ENCODE data around the gene LRRC49.
"Not testable (repeated sequence)": the region's sequence is repeated elsewhere in the genome, so short reads cannot be mapped to it uniquely, and the experiment has no call there.

The LRRC49 gene

GRCh38 chr15:70867911-70868467 is 24.6 kb upstream of the LRRC49 start:
- no peak for DNase-seq

GRCh38 chr15:70869346-70869745 is 23.3 kb upstream of the LRRC49 start:
- no peak for DNase-seq

GRCh38 chr15:70870051-70870450 is 22.6 kb upstream of the LRRC49 start:
- DNase-seq, result no peak

GRCh38 chr15:70871490-70871889 is 21.1 kb upstream of the LRRC49 start:
- DNase-seq, result not testable (repeated sequence)

- DNase-seq, result no peak
Measured at GRCh38 chr15:70873232-70874054, 19.2 kb upstream of the LRRC49 start.

- DNase-seq, result peak in 1 of 2 experiments; percentile 1
Measured at GRCh38 chr15:70875001-70875782, 17.4 kb upstream of the LRRC49 start.

- DNase-seq, result no peak
Measured at GRCh38 chr15:70876011-70876410, 16.6 kb upstream of the LRRC49 start.

GRCh38 chr15:70876683-70877082 is 15.9 kb upstream of the LRRC49 start:
- DNase-seq, result no peak

- no peak for DNase-seq
Measured at GRCh38 chr15:70879401-70879800, 13.2 kb upstream of the LRRC49 start.

- DNase-seq, result no peak
Measured at GRCh38 chr15:70880781-70881180, 11.8 kb upstream of the LRRC49 start.

- DNase-seq, result no peak
Measured at GRCh38 chr15:70882361-70882760, 10.3 kb upstream of the LRRC49 start.

GRCh38 chr15:70892912-70893560 is 410 bp downstream of the LRRC49 start:
- no peak for DNase-seq

- no peak for DNase-seq
Measured at GRCh38 chr15:70902107-70902506, 9.5 kb downstream of the LRRC49 start.

- DNase-seq, result no peak
Measured at GRCh38 chr15:70906842-70907241, 14.2 kb downstream of the LRRC49 start.

- DNase-seq, result no peak
Measured at GRCh38 chr15:70907784-70908471, 15.3 kb downstream of the LRRC49 start.

- no peak for DNase-seq
Measured at GRCh38 chr15:70910958-70911357, 18.3 kb downstream of the LRRC49 start.

GRCh38 chr15:70912187-70912586 is 19.6 kb downstream of the LRRC49 start:
- DNase-seq, result no peak

- DNase-seq, result no peak
Measured at GRCh38 chr15:70916531-70916930, 23.9 kb downstream of the LRRC49 start.

- DNase-seq, result no peak
Measured at GRCh38 chr15:70917955-70918354, 25.3 kb downstream of the LRRC49 start.

- DNase-seq, result no peak
Measured at GRCh38 chr15:70920981-70921696, 28.5 kb downstream of the LRRC49 start.

- DNase-seq, result no peak
Measured at GRCh38 chr15:70922119-70922518, 29.5 kb downstream of the LRRC49 start.

Measured in Kasumi-1 (cell line).